ENCODE data around the gene SOX15.

Gene SOX15

GRCh38 chr17:7556627-7557026 lies 33.3 kb downstream of the SOX15 start:
- no peak for DNase-seq

- DNase-seq = no peak
These were observed 34.5 kb downstream of the SOX15 start for GRCh38 chr17:7555320-7555948.

GRCh38 chr17:7553356-7553755 lies 36.5 kb downstream of the SOX15 start:
- DNase-seq = no peak

GRCh38 chr17:7552621-7553051 lies 37.3 kb downstream of the SOX15 start:
- DNase-seq = peak; percentile 96

- DNase-seq = no peak
These were observed 38.5 kb downstream of the SOX15 start for GRCh38 chr17:7551396-7551795.

- DNase-seq = no peak
These were observed 39.5 kb downstream of the SOX15 start for GRCh38 chr17:7550344-7550743.

GRCh38 chr17:7549401-7550055 lies 40.4 kb downstream of the SOX15 start:
- DNase-seq = no peak

GRCh38 chr17:7548585-7549400 lies 41.1 kb downstream of the SOX15 start, which contains the start of gene TNFSF12:
Gene TNFSF12 (plus strand): TSS chr17:7549058. CDS start chr17:7549154, 96 bp downstream.
- peak; percentile 51 for DNase-seq

- DNase-seq = no peak
These were observed 45.0 kb downstream of the SOX15 start for GRCh38 chr17:7544911-7545310.

GRCh38 chr17:7541074-7541621 lies 48.7 kb downstream of the SOX15 start:
- DNase-seq = no peak

- no peak for DNase-seq
These were observed 50.9 kb downstream of the SOX15 start for GRCh38 chr17:7538891-7539545.

Data from inflammatory macrophage treated with lipopolysaccharide for 4 hours (primary cell).